ENCODE data around the gene PACS2.

PACS2 gene

DNA sequence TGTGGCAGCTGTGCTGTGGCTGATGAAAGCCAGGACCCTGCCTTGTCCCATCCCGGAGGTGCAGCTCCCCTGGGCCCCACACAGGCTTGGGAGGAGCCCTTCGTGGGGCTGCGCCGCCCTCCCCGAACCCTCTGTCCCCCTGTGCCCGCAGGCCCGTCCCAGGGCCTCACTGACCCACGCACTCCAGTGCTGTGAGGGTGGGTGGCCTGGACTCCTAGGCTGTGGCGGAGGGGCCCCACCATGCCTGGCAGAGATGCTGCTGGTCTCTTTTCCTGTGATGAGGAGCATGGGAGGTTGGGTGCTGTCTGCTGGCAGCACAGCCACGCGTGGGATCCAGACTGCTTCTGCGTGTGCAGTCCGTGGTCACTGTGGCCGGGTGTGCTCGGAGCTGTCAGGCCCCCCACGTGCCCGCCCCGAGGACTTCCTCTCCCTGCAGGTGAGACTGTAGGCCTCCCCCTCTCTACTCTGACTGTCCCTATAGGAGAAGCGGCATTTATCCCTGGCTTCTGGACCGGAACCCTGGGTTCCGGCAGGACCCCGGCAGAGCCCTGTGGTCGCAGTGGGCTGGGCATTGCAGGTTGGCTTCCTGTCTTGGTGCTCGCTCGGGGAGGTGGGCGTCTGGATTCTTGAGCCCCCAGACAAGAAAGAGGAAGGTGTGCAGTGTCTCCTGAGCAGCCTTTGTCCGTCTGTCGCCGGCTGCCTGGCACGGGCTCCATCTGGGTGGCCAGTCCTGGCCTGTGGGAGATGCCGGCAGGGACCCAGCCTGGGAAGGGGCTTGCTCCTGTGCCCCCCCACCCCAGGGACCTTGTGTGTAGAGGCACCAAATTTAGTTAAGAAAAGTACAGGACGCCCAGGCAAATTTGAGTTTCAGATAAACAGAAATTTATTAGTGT lies 107.4 kb downstream of the PACS2 start:
- Histone ChIP-seq H3K9me3 (no peaks in the 10 kb centered on the region), H3K4me1 (peaks cover 11% of the 10 kb centered on the region), H3K36me3 (replicated peaks) (peaks cover 32% of the 10 kb centered on the region), H3K4me3 (peak overlapping the region; percentile 80), H3K27me3 (ENCODE audit: low read depth) (no peaks in the 10 kb centered on the region)
- DNase-seq (ENCODE audit: low spot score in 2 of 2): no peak
- in situ Hi-C loops (cut with MboI; ENCODE audit: low sequenced_read_pairs): no loop called here

DNA sequence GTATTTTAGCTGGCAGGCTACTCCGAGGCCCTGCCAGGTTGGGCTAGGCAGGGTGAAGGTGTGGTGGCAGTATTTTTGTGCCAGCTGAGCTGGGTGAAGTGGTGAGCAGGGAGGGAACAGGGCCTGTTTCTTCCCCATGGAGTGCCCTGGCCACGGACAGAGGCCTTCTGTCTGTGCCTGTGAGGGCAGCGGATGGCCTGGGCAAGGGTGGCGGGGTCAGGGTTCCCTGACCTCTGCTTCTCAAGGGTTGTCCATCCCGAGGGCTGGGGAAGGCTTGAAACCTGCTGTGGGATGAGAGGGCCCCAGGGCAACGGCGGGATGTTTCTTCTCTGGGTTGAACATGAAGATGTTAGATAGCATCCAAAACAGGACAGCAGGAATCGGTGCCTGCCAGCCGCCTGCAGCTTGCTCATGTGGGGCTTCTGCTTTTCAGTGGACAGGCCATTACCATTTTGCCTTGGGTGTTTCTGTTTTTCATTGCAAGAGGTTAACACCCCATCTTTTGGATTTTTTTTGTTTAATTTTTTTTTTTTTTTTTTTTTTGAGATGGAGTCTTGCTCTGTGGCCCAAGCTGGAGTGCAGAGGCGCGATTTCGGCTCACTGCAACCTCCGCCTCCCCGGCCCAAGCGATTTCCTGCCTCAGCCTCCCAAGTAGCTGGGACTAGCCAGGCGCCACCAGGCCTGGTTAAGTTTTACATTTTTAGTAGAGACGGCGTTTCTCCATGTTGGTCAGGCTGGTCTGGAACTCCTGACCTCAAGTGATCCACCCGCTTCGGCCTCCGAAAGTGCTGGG lies 108.3 kb downstream of the PACS2 start:
- Histone ChIP-seq H3K27me3 (ENCODE audit: low read depth) (no peaks in the 10 kb centered on the region), H3K9me3 (no peaks in the 10 kb centered on the region), H3K4me1 (peaks cover 11% of the 10 kb centered on the region), H3K4me3 (no peak overlapping the region), H3K36me3 (replicated peaks) (peaks cover 37% of the 10 kb centered on the region)
- in situ Hi-C loops (cut with MboI; ENCODE audit: low sequenced_read_pairs): no loop called here
- no peak for DNase-seq (ENCODE audit: low spot score in 2 of 2)

DNA sequence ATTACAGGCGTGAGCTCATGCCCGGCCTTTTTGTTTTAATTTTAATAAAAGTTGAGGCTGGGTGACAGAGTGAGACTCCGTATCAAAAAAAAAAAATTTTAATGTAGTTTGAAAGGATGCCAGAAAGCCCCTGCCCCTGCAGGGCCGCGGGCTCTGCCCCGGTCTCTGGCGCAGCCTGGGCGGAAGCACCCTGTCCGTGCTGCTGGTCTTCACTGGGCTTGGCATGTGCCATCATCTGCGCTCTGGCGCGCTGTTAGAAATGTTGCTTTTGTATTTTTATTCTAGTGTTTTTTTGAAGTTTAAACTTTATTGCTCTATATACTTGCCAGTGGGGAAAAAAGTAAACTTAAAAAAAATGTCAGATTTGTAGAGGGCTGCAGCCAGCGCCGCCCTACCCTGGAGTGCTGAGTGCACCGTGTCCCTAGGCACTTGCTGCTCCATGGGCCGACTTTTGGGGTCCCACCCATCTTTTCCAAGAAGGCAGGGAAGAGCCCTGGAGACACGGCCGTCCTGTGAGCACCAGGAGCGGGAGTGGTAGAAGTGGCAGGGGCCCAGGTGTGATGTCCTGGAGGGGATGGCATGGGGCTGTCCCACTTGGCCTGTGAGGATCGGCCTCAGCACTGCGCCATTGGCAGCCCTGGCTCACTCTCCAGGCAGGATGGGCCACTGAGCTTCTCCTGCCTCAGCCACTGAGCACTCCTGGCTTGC lies 109.1 kb downstream of the PACS2 start:
- no peak for DNase-seq (ENCODE audit: low spot score in 2 of 2)
- Histone ChIP-seq H3K4me3 (no peak overlapping the region), H3K36me3 (replicated peaks) (peaks cover 35% of the 10 kb centered on the region), H3K27me3 (ENCODE audit: low read depth) (no peaks in the 10 kb centered on the region), H3K4me1 (peaks cover 11% of the 10 kb centered on the region), H3K9me3 (no peaks in the 10 kb centered on the region)
- in situ Hi-C loops (cut with MboI; ENCODE audit: low sequenced_read_pairs): no loop called here

DNA sequence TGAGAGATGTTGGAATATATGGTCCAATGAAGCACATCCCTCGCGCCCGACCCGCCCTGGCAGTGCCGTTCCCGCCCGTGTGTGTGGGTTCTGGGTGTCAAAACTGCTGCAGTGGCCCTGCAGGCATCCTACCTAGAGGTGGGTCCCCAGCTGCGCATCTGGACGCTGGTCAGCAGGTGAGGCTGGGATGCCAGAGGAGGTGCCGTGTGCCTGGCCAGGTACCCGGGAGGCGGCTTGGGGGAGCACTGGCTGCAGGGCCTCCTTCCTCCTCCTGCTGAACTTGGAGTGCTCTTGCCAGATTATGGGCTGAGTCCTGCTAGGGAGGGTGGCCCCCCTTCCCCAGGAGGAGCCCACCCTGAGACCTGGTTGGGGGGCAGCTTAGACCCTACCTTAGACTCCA lies 110.3 kb downstream of the PACS2 start:
- DNase-seq (ENCODE audit: low spot score in 2 of 2): no peak
- in situ Hi-C loops (cut with MboI; ENCODE audit: low sequenced_read_pairs): no loop called here
- no peaks in the 10 kb centered on the region for H3K27me3 ChIP-seq (ENCODE audit: low read depth)
- H3K36me3 ChIP-seq (replicated peaks): peaks cover 35% of the 10 kb centered on the region
- peaks cover 5% of the 10 kb centered on the region; the same call in 1 of the 2 replicates for H3K4me1 ChIP-seq
- H3K4me3 ChIP-seq: no peak overlapping the region
- H3K9me3 ChIP-seq: no peaks in the 10 kb centered on the region

DNA sequence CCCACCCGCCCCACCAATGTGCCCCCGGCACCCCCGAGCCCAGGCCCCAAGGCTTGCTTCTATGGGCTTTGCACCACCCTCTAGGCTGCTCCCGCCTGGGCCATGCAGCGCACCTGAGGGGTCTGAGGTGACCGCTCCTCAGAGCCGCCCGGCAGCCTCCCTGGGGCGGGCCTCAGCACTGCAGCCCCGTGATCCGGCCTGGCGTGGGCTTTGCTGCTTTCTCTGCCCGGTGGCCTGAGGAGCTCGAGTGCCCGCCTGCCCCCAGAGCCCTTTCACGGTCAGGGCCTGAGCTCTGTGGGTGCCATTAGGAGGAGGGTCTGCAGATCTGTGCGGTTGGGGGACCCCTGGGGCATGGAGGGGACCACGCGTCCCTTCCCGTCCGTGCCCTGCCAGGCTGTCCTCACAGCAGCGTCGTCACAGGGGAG lies 111.3 kb downstream of the PACS2 start:
- Histone ChIP-seq H3K4me1 (peaks cover 5% of the 10 kb centered on the region; the same call in 1 of the 2 replicates), H3K9me3 (no peaks in the 10 kb centered on the region), H3K4me3 (no peak overlapping the region), H3K36me3 (replicated peaks) (peaks cover 41% of the 10 kb centered on the region), H3K27me3 (ENCODE audit: low read depth) (no peaks in the 10 kb centered on the region)
- no peak for DNase-seq (ENCODE audit: low spot score in 2 of 2)
- in situ Hi-C loops (cut with MboI; ENCODE audit: low sequenced_read_pairs): no loop called here

DNA sequence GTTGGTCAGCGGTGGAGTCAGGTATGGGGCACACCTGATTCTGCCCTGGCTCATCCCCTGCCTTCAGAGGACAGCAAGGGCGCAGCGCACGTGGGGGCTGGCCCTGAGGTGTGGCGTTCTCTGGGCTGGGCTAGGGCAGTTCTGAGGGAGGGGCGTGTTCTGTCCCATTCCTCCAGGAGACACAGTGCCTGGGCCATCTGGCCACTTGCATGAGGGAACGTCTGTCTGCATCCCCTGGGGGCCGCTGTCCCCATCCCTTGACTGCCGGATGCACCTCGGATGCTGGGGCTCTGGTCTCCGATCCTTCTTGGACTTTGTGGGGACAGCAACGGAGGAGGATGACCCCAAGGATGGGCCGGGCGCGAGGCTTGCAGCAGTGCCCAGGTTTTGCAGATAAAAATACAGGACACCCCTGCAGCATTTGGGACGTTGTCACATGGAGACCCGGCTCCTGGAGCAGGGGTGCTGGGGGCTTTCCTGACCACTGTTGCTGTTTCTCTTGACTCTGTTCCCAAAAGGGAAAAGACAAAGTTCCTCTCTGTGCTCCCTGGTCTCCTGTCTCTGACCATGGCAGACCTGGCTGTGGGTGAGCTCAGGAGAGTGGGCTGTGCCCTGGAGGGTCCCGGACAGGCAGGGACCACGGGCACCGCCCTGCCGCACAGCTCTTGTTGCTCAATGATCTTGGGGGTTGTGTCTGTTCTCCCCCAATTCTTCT lies 112.0 kb downstream of the PACS2 start:
- no peak for DNase-seq (ENCODE audit: low spot score in 2 of 2)
- H3K4me3 ChIP-seq: no peak overlapping the region
- H3K9me3 ChIP-seq: no peaks in the 10 kb centered on the region
- peaks cover 42% of the 10 kb centered on the region for H3K36me3 ChIP-seq (replicated peaks)
- H3K27me3 ChIP-seq (ENCODE audit: low read depth): no peaks in the 10 kb centered on the region
- in situ Hi-C loops (cut with MboI; ENCODE audit: low sequenced_read_pairs): no loop called here
- peaks cover 5% of the 10 kb centered on the region; the same call in 1 of the 2 replicates for H3K4me1 ChIP-seq

DNA sequence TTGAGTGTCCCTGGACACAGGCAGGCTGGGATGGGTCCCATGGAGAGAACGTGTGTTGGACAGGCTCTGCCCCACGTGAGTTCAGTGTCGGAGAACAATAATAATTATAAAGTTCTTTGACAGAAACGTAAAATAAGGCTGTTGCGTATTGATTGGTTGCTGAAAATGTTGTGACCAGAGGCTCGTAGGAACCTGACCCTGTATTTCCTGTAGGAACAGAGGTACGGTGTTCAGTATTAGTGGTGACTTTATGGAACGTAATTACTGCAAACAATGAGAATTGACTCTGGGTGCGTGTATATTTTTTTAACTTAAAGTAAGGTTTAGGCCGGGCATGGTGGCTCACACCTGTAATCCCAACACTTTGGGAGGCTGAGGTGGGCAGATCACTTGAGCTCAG lies 112.9 kb downstream of the PACS2 start:
- no peaks in the 10 kb centered on the region for H3K27me3 ChIP-seq (ENCODE audit: low read depth)
- peaks cover 35% of the 10 kb centered on the region for H3K36me3 ChIP-seq (replicated peaks)
- H3K4me3 ChIP-seq: no peak overlapping the region
- in situ Hi-C loops (cut with MboI; ENCODE audit: low sequenced_read_pairs): no loop called here
- no peaks in the 10 kb centered on the region for H3K9me3 ChIP-seq
- no peak for DNase-seq (ENCODE audit: low spot score in 2 of 2)
- H3K4me1 ChIP-seq: peaks cover 2% of the 10 kb centered on the region; the same call in 1 of the 2 replicates

DNA sequence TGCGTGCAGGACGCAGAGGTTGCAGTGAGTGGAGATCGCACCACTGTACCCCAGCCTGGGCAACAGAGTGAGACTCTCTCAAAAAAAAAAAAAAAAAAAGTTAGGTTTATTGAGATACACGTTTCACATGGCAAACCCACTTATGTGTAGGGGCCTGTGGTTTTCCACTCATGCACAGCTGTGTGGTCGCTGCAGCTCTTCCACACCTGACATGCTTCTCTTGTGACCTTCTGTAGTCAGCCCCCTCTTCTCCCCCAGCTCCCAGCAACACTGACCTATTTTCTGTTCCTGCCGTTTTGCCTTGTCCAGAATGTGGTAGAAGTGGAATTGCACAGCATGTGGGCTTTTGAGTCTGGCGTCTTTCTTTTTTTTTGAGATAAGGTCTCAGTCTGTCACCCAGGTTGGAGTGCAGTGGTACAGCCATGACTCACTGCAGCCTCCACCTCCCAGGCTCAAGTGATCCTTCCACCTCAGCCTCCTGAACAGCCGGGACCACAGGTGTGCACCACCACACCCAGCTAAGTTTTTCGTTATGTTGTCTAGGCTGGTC lies 113.5 kb downstream of the PACS2 start:
- H3K27me3 ChIP-seq (ENCODE audit: low read depth): no peaks in the 10 kb centered on the region
- H3K4me1 ChIP-seq: no peaks in the 10 kb centered on the region
- DNase-seq (ENCODE audit: low spot score in 2 of 2): no peak
- H3K9me3 ChIP-seq: no peaks in the 10 kb centered on the region
- in situ Hi-C loops (cut with MboI; ENCODE audit: low sequenced_read_pairs): no loop called here
- no peak overlapping the region for H3K4me3 ChIP-seq
- peaks cover 30% of the 10 kb centered on the region for H3K36me3 ChIP-seq (replicated peaks)

DNA sequence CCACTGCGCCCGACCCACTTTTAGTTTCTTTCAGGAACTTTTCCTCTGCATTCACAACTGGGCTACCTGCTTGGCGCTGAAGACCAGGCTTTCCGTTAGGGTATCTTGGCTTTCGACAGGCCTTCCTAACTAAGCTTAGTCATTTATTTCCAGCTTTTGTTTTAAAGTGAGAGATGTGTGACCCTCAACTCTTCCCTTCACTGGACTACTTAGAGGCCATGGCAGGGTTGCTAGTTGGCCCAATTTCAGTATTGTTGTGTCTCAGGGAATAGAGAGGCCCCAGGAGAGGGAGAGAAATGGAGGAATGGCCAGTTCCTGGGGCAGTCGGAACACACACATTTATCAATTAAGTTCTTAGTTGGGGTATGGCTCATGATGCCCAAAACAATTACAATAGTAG lies 115.5 kb downstream of the PACS2 start:
- Histone ChIP-seq H3K4me1 (no peaks in the 10 kb centered on the region), H3K9me3 (no peaks in the 10 kb centered on the region), H3K27me3 (ENCODE audit: low read depth) (no peaks in the 10 kb centered on the region), H3K36me3 (replicated peaks) (peaks cover 26% of the 10 kb centered on the region), H3K4me3 (no peak overlapping the region)
- no peak for DNase-seq (ENCODE audit: low spot score in 2 of 2)
- in situ Hi-C loops (cut with MboI; ENCODE audit: low sequenced_read_pairs): no loop called here

DNA sequence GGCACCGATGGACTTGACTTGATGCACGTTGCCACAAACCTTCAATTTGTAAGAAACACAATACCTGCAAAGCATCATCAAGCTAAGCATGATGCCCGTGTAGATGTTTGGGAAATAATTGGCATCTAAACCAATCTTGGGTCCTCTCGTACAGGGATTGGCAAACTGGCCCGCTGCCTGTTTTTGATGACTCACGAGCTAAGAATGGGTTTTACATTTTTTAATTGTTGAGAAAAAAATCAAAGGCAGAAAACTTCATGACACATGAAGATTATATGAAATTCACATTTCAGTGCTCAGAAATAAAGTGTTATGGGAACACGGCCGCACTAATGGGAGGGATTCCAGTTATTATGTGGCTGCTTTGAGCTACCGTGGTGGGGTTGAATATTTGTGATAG lies 116.0 kb downstream of the PACS2 start:
- Histone ChIP-seq H3K27me3 (ENCODE audit: low read depth) (no peaks in the 10 kb centered on the region), H3K4me1 (no peaks in the 10 kb centered on the region), H3K9me3 (no peaks in the 10 kb centered on the region), H3K4me3 (no peak overlapping the region), H3K36me3 (replicated peaks) (peaks cover 26% of the 10 kb centered on the region)
- in situ Hi-C loops (cut with MboI; ENCODE audit: low sequenced_read_pairs): no loop called here
- DNase-seq (ENCODE audit: low spot score in 2 of 2): no peak

DNA sequence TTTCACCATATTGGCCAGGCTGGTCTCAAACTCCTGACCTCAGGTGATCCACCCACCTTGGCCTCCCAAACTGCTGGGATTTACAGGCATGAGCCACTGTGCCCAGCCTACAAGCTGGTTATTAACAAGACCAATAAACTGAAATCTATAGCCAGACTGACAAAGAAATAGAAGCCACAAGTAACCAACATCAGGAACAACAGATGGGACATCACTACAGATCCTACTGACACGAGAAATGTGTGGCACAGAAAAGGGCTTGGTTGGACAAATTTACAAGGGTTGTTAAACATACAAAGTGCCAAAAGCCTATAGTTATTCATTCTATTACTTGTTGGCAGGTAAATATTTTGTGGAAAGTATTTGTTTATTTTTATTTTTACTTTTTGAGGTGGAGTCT lies 116.7 kb downstream of the PACS2 start:
- in situ Hi-C loops (cut with MboI; ENCODE audit: low sequenced_read_pairs): no loop called here
- peaks cover 26% of the 10 kb centered on the region for H3K36me3 ChIP-seq (replicated peaks)
- H3K4me1 ChIP-seq: no peaks in the 10 kb centered on the region
- no peak for DNase-seq (ENCODE audit: low spot score in 2 of 2)
- H3K4me3 ChIP-seq: no peak overlapping the region
- no peaks in the 10 kb centered on the region for H3K27me3 ChIP-seq (ENCODE audit: low read depth)
- no peaks in the 10 kb centered on the region for H3K9me3 ChIP-seq

DNA sequence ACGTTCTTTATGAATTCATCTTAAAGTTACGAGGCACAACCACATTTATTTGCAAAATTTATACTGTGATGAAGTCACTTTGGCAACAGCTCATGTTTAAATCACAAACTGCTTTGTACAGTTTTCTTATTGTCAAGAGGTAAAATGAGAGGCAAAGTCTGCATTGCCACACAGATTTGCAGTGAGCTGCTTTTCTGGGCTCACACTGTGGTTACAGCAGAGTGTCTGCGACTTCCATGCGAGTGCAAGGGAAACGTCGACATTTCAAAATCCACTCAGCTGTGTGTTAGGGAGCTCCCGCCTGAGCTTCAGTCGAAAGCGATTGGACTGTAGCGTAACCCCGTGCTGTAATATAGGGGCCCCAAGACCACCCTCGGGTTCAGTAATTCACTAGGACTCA lies 118.1 kb downstream of the PACS2 start:
- no peaks in the 10 kb centered on the region for H3K9me3 ChIP-seq
- DNase-seq (ENCODE audit: low spot score in 2 of 2): no peak
- peaks cover 18% of the 10 kb centered on the region for H3K36me3 ChIP-seq (replicated peaks)
- no peaks in the 10 kb centered on the region for H3K27me3 ChIP-seq (ENCODE audit: low read depth)
- in situ Hi-C loops (cut with MboI; ENCODE audit: low sequenced_read_pairs): no loop called here
- no peaks in the 10 kb centered on the region for H3K4me1 ChIP-seq
- no peak overlapping the region for H3K4me3 ChIP-seq

DNA sequence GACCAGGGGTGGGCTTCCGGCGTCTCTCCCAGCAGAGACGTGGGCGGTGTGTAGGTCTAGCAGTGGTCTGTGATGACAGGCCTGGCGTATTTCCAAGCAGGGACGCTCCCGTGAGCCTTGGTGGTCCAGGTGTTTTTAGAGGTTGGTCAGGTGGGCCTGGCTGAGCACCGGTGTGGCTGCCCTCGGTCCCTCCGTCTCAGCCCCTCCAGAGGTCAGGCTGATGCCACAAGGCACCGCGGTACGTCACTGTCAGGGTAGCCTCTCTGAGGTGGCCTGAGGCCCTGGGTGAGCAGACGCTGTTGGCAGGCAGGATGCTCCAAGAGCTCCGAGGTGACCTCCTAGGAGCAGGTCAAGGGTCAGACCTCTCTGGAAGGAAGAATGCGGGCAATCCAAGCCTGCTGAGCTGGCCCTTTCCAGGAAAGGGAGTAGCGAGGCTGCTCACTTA lies 118.6 kb downstream of the PACS2 start:
- DNase-seq (ENCODE audit: low spot score in 2 of 2): no peak
- Histone ChIP-seq H3K4me3 (no peak overlapping the region), H3K36me3 (replicated peaks) (peaks cover 18% of the 10 kb centered on the region), H3K27me3 (ENCODE audit: low read depth) (no peaks in the 10 kb centered on the region), H3K4me1 (no peaks in the 10 kb centered on the region), H3K9me3 (no peaks in the 10 kb centered on the region)
- in situ Hi-C loops (cut with MboI; ENCODE audit: low sequenced_read_pairs): no loop called here

Data from HAP-1 (cell line).